SKM-1 (cell line): ENCODE results near the gene PRKAG3.
"Not testable (repeated sequence)": the region's sequence is repeated elsewhere in the genome, so short reads cannot be mapped to it uniquely, and the experiment has no call there.

Experiments
- DNase-seq: peaks from one replicate; lab custom pipeline; 2025; ENCODE audit not compliant: unreplicated experiment; lab: John Stamatoyannopoulos, UW

PRKAG3 gene

DNA sequence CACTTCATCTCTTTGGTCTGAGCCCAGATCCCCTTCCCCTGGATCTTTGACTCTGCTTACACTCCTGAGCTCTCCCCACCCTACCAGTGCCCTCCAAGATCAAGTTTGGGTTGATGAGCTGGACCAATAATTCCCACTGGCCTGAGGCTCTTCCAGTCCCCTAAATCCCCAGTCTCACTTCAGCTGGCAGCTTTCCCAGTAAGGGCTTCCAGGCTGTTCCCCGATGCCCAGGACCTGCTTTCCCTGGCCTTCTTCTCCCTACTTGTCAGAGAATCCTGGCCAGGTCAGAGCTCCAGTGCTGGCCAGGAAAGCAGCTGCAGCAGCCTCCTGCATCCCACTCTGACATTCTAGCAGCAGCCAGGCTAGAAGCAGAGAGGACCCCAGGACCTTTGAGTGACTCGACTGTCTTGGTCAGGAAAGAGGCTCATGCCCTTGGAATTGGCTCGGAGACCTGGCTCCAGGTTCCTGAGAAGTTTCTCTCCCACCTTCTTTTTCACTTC, 31.5 kb upstream of the PRKAG3 start:
- no peak for DNase-seq

DNA sequence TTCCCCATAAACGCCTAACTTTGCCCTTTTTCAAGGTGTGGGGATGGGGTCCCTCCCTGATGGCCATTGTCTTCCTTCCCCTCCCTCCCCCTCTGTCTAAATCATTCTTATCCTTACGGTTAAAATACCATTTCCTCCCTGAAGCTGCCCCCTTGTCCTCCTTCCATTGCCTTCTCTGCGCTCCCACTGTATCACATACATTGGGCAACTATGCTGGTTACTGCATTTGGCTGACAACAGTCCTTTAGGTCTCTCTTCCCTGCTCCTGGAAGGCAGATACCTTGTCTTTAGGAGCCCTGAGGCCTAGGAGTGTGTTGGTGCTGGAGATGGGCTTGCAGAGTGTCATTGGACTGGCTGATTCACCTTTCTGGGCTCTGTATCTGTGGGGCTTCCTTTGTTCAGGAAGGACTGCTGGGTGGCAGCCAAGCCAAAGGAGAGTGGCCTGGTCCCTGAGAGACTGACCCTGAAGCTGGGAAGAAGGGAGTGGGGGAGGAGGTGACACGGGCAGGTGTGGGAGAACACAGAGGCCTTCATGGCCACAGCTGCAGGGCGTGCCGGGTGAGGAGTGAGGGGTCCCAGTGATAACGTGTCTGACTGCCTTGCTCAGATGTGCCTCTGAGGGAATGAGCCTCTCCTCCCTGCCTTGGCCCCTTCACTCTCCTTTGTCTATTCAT, 30.2 kb upstream of the PRKAG3 start:
- no peak for DNase-seq

- no peak for DNase-seq
These were observed 29.4 kb upstream of the PRKAG3 start for GRCh38 chr2:218860950-218861381.

GRCh38 chr2:218859988-218860831, 28.6 kb upstream of the PRKAG3 start:
- no peak for DNase-seq

DNA sequence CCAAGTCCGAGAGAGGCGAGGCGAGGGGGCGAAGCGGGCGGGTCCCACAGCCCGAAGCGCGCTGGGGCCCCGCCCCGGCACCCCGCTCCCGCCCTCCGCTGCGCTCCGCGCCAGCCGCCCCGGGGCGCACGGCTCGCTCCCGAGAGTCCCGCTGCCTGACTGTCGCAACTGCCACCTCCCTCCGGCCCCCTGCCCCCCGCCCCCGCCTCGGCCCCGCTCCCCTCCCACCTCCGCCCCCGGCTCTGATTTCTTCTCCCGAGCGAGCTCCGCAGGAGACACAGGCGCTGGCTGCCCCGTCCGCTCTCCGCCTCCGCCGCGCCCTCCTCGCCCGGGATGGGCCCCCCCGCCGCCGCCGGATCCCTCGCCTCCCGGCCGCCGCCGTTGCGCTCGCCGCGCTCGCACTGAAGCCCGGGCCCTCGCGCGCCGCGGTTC, 28.0 kb upstream of the PRKAG3 start, which contains the start of gene WNT6:
WNT6 (plus strand) TSS at position 250 of the 432 bp plus-strand sequence. CDS start 233 bp downstream, outside the sequence.
- no peak for DNase-seq

DNA sequence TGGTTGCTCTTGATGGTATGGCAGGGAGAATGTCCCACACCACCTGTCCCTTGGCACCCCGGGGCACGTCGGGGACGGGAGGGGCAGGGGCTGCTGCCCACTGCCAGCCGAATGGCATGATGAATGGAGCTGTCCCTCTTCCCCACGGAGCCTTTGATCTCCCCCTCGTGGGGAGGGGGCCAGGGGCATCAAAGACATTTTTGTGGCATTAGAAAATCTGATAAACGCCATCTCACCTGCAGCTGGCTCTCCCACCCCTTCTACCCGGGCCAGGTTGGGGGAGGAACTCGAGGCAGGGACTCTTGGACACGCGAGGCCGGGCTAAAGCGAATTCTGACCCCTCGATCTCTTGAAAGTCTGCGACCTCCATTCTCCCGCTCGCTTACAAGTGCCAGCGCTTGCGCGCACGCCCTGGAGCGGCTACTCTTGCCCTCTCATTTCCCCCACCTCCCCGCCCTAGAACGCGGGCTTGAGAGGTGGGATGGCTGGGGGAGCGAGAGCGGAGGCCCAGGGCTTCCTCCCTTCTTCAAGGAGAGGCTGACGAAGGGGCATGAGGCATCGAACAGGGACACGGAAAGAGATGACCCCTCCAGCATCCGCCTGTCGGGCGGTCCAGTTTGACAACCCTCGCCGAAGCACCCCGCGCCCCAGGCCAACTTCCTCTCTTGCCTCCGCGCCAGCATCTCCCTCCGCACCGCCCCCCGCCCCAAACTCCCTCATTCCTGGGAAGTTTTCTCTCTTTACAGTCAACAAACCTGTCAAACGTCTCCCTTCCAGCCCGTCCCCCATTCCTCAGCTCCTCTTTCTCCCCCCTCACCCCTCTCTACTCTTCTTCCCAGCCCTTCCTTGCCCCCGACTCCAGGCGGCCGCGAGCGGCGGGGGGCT, 27.3 kb upstream of the PRKAG3 start:
- no peak for DNase-seq

DNA sequence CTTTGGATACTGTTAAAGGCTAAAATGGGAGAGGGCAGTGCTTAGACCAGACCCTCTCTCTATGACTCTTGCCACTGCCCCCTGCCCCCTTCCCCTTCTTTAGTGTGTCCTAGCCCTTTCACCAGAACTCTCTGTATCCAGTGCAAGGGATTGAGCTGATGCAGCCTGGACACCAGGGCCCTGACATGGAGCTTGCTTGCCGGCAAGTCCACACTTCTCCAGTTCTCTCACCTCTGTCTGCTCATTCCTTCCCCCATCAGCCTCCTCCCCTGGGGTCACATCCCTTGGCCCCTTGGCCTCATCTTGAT, 26.5 kb upstream of the PRKAG3 start:
- DNase-seq: no peak

DNA sequence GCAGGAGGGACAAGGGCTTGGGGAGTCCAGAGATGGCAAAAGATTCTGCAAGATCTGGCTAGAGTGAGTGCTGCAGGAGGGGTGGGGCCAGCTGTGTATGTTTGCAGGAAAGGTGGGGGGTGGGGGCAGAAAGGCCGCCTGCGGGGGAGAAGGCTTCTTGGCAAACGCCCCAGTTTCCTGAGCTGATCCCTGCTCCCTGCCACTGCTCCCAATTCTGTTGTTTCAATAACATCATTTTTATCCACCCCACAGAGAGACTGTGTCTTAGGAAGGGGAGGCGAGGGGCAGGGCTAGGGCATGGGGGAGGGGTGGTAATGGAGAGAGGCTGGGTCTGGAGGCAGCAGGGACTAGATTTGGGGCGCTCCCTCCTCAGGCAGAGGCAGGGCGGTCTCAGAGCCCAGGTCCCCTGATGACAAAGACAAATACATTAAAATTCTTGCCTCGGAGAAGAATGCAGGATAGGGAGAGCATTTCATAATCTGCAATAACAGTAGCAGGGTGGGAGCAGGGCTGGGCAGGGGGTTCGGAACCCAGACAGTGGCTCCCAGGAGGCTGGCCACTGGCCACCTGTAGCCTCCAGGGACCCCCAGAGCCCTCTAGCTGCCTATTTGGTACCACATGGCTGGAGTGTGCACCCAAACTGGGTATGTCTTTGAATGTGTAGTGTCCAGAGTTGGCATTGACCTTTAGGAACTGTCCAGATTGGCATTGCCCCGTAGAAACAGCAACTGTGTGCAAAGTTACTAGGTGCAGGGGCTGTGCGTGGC, 26.0 kb upstream of the PRKAG3 start:
- no peak for DNase-seq

- no peak for DNase-seq
These were observed 25.3 kb upstream of the PRKAG3 start for GRCh38 chr2:218856896-218857243.

GRCh38 chr2:218856167-218856895, 24.7 kb upstream of the PRKAG3 start:
- no peak for DNase-seq

DNA sequence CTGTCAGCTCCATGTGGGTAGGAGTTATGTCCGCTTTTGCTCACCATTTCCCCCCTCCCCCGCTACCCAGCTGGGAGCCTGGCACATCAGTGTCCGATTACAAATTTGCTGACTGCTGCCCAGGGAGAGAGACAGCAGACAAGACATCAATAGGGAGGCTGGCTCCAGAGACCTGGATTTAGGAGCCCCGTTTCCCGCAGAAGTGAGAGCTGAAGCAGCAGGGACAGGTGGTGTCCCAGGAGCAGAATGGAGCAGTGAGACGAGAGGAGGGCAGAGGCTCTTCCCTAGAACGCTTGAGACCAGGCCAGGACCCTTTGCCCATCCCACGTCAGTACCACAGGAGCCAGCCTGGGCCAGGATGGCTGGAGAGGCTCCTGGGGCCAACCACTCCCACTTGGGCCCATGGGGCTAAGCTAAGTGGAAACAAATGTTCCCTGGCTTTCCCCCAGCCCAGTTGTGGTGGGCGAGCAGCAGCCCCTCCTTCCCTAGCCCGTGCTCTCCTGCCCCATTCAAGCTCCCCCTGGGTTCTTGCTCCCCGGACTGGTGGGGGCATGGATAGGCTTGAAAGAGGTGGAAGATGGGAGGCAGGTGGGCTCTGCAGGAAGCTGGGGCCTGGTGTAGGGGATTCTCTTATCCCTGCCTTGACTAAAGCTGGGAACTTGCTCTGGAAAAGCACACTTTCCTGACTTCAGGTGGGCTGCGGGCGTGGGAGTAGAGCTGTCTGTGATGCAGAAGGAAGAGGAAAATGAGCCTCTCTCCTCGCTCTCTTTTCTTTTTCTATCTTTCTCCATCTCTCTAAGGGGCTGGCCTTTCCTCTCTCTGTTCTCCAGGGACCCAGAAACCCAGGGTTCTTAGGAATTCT, 23.9 kb upstream of the PRKAG3 start:
- no peak for DNase-seq

GRCh38 chr2:218854860-218855259, 23.3 kb upstream of the PRKAG3 start:
- no peak for DNase-seq

DNA sequence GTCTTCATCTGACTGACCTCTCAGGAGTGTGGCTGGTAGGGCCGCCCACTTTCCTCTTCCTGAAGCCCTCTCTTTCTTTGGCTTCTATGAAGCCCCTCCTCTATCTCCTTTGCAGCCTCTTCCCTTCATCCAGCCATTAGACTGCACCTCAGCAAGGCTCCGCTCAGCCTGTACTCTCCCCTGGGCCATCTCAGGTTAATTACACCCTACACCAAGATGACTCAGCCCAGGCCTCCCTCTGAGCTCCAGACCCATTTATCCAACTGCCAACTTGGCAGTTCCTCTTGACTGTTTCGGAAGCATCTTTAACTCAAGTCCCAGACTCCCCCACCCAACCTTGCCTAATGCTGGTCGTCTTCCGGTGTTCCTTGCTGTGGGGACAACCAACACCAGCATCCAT, 22.2 kb upstream of the PRKAG3 start:
- no peak for DNase-seq

DNA sequence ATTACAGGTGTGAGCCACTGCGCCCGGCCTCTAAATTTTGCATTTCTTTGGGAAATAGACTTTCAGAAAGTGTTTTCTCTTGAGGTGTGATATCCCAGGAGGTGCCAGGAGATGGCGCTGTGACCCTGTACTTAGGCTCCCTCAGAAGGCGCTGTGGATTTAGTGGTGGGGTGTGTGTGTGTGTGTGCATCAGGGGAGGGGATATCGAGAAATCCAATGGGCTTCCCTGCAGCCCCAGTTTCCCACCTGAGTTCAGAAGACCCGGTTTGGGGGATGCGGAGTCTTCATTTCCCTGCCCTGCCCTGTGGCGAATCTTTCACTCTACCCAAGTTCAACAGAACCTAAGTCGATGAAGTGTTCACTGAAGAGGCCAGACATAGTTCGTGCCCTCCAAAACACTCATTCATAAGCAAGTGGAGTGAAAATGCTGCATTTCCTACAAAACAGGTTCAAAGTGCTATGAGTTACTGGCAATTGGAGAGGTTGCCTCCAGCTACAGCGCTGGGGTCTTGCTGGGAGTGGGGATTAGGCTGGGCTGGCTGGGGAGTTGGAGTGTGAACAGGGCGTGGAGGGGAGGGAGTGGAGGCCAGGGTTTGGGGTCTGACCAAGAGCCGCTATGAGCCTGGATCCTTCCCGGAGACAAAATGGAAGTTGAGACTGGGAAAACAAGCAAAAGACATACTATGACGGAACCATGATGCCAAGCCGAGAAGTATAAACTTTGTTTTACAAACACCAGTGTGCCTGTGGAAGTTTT, 21.5 kb upstream of the PRKAG3 start:
- peak; percentile 20 for DNase-seq

GRCh38 chr2:218851286-218851685, 19.7 kb upstream of the PRKAG3 start:
- DNase-seq: no peak

- DNase-seq: no peak
These were observed 19.2 kb upstream of the PRKAG3 start for GRCh38 chr2:218850796-218851195.

DNA sequence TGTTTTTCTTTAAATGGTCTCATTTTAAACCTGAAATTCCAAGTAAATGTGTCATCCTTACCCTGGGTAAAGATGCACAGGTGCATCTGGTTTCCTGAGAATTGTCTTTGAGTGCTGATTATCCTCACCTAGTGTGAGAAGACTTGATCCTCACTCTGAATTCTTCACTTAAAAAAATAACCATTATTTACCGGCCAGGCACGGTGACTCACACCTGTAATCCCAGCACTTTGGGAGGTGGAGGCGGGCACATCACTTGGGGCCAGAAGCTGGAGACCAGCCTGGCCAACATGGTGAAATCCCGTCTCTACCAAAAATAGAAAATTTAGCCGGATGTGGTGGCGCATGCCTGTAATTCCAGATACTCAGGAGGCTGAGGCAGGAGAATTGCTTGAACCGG, 18.1 kb upstream of the PRKAG3 start:
- no peak for DNase-seq

- DNase-seq: not testable (repeated sequence)
These were observed 15.4 kb upstream of the PRKAG3 start for GRCh38 chr2:218846963-218847362.
